GM21619 (cell line): ENCODE results near the gene CDK19.

Source experiments
- ATAC-seq: cut with Tn5 transposase; IDR thresholded peaks from one replicate; pipeline ENCODE4 v1.9.1; 2021; ENCODE audit not compliant: unreplicated experiment

CDK19 gene

GRCh38 chr6:110662490-110663211 is 152.6 kb downstream of the CDK19 start:
- ATAC-seq: no peak

GRCh38 chr6:110661414-110661813 is 153.9 kb downstream of the CDK19 start:
- ATAC-seq: no peak

- ATAC-seq: no peak
Measured at GRCh38 chr6:110660066-110660655, 155.1 kb downstream of the CDK19 start.

GRCh38 chr6:110658631-110659211 is 156.5 kb downstream of the CDK19 start:
- no peak for ATAC-seq

- ATAC-seq: no peak
Measured at GRCh38 chr6:110656492-110656891, 158.8 kb downstream of the CDK19 start.

GRCh38 chr6:110655821-110656220 is 159.4 kb downstream of the CDK19 start:
- ATAC-seq: no peak

- no peak for ATAC-seq
Measured at GRCh38 chr6:110654096-110654820, 161.0 kb downstream of the CDK19 start.

- ATAC-seq: no peak
Measured at GRCh38 chr6:110653381-110653780, 161.9 kb downstream of the CDK19 start.

GRCh38 chr6:110652520-110652919 is 162.7 kb downstream of the CDK19 start:
- ATAC-seq: no peak

- no peak for ATAC-seq
Measured at GRCh38 chr6:110650755-110651154, 164.5 kb downstream of the CDK19 start.

- no peak for ATAC-seq
Measured at GRCh38 chr6:110649704-110650103, 165.6 kb downstream of the CDK19 start.

GRCh38 chr6:110646951-110647910 is 168.0 kb downstream of the CDK19 start:
- ATAC-seq: no peak

GRCh38 chr6:110646419-110646698 is 168.9 kb downstream of the CDK19 start:
- no peak for ATAC-seq

- no peak for ATAC-seq
Measured at GRCh38 chr6:110645685-110646418, 169.4 kb downstream of the CDK19 start.

- no peak for ATAC-seq
Measured at GRCh38 chr6:110643175-110643574, 172.1 kb downstream of the CDK19 start.

GRCh38 chr6:110642711-110643110 is 172.6 kb downstream of the CDK19 start:
- ATAC-seq: no peak

- ATAC-seq: no peak
Measured at GRCh38 chr6:110636781-110637180, 178.5 kb downstream of the CDK19 start.

- ATAC-seq: no peak
Measured at GRCh38 chr6:110635096-110635495, 180.2 kb downstream of the CDK19 start.

- ATAC-seq: no peak
Measured at GRCh38 chr6:110633731-110634213, 181.5 kb downstream of the CDK19 start.

- ATAC-seq: no peak
Measured at GRCh38 chr6:110629153-110629552, 186.1 kb downstream of the CDK19 start.
